Rectal smooth muscle tissue (tissue), 1 donor: Measurements from ENCODE around the gene UBE2D4.
A peak's percentile ranks its signal among the peaks of the same experiment; 100 is the strongest.

Source experiments
- H3K27ac ChIP-seq: one replicate; pipeline ENCODE4 v1.7.0; 2013; ENCODE audit warnings: low read depth, low read length, inconsistent platforms
- H3K27me3 ChIP-seq: one replicate; pipeline ENCODE4 v1.7.0; 2013; ENCODE audit warnings: low read length; ENCODE audit not compliant: control insufficient read depth, insufficient read depth
- H3K36me3 ChIP-seq: one replicate; pipeline ENCODE4 v1.7.0; 2013; ENCODE audit warnings: low read length; ENCODE audit not compliant: control insufficient read depth, insufficient read depth
- H3K4me1 ChIP-seq: one replicate; pipeline ENCODE4 v1.7.0; 2013; ENCODE audit warnings: low read length; ENCODE audit not compliant: control insufficient read depth, insufficient read depth
- H3K4me3 ChIP-seq: one replicate; pipeline ENCODE4 v1.7.0; 2013; ENCODE audit warnings: low read length
- H3K9ac ChIP-seq: one replicate; pipeline ENCODE4 v1.7.0; 2013; ENCODE audit warnings: low read length

UBE2D4 gene

DNA sequence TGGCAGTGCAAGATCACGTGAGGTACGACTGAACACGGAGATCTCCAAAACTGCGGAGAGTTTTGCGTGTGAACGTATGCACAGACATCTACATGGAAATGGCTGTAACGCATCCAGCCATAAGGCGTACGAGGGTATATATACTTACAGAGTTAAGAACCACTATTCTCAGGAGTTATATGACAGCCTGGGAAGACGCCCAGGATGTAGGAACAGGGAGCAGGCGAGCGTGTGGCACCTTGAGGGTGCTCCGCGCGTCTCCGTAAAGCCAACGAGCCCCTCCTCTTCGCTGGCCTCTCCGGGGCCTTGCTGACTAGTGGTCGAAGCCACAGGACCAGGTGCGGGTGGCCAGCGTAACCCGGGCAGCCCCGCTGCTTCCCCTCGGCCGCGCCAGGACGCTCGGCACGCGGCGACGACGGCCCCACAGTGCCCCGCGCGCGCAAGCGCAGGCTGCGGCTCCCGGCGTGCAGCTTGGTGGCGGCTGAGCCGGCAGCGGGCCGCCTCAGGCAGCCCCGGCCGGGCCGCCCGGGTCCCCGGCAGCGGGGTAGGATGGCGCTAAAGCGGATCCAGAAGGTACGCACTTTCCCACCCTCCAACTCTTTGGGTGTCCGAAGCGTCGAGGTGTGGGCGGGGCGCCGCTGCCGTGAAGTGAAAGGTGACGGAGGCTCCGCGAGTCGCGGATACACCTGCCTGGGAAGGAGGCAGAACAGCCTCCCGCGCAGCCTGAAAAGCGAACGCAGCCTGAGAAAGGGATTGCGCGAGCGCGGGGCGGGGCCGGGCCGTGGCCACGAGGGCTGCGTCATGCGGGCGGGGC lies at the start of gene UBE2D4:
Gene UBE2D4, plus strand, starts transcription at position 453 of the 814 bp plus-strand sequence. Its CDS starts 97 bp downstream, at position 550.
- Histone ChIP-seq H3K9ac (peak within 1 kb of the TSS; percentile 53), H3K27me3 (no peaks in the 10 kb centered on the region), H3K36me3 (no peaks in the 10 kb centered on the region), H3K4me3 (peak within 1 kb of the TSS; percentile 74), H3K27ac (peak within 1 kb of the TSS; percentile 91), H3K4me1 (no peaks in the 10 kb centered on the region)

GRCh38 chr7:43876976-43877745 lies 49.1 kb upstream of the UBE2D4 start:
- H3K27me3 ChIP-seq = no peaks in the 10 kb centered on the region
- H3K36me3 ChIP-seq = peaks cover 39% of the 10 kb centered on the region
- H3K4me3 ChIP-seq = no peak overlapping the region
- peaks cover 8% of the 10 kb centered on the region for H3K4me1 ChIP-seq
- no peak overlapping the region for H3K27ac ChIP-seq
- no peak overlapping the region for H3K9ac ChIP-seq

GRCh38 chr7:43877968-43878864 lies 48.0 kb upstream of the UBE2D4 start:
- Histone ChIP-seq H3K27me3 (no peaks in the 10 kb centered on the region), H3K4me3 (no peak overlapping the region), H3K4me1 (peaks cover under 1% of the 10 kb centered on the region), H3K36me3 (peaks cover 41% of the 10 kb centered on the region), H3K9ac (no peak overlapping the region), H3K27ac (no peak overlapping the region)

GRCh38 chr7:43878867-43879266 lies 47.4 kb upstream of the UBE2D4 start:
- Histone ChIP-seq H3K9ac (no peak overlapping the region), H3K4me3 (no peak overlapping the region), H3K27me3 (no peaks in the 10 kb centered on the region), H3K4me1 (no peaks in the 10 kb centered on the region), H3K27ac (no peak overlapping the region), H3K36me3 (peaks cover 41% of the 10 kb centered on the region)

DNA sequence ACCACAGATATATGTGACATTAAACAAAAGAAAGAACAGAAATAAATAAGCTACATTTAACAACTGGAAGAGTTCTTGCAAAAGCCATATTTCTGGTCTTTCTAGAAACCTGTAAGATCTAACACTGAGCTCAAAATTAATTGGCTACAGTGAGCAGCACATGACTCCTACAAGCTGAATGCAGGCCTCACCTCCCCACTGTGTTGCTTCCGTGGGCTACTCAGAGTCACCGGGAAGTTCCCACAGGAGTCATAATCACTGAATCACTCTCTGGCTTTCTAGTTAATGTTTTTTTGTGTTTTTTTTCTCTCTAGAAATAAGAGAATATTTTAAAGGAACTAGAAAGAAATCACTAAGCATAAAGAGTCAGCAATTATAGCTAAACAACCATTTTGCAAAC lies 46.8 kb upstream of the UBE2D4 start:
- Histone ChIP-seq H3K36me3 (peaks cover 41% of the 10 kb centered on the region), H3K4me3 (no peak overlapping the region), H3K27me3 (no peaks in the 10 kb centered on the region), H3K27ac (no peak overlapping the region), H3K9ac (no peak overlapping the region), H3K4me1 (no peaks in the 10 kb centered on the region)

GRCh38 chr7:43880596-43880995 lies 45.6 kb upstream of the UBE2D4 start:
- Histone ChIP-seq H3K9ac (no peak overlapping the region), H3K4me3 (no peak overlapping the region), H3K36me3 (peaks cover 36% of the 10 kb centered on the region), H3K27ac (no peak overlapping the region), H3K4me1 (no peaks in the 10 kb centered on the region), H3K27me3 (no peaks in the 10 kb centered on the region)

GRCh38 chr7:43884209-43884608 lies 42.0 kb upstream of the UBE2D4 start:
- Histone ChIP-seq H3K9ac (no peak overlapping the region), H3K4me1 (no peaks in the 10 kb centered on the region), H3K4me3 (no peak overlapping the region), H3K36me3 (peaks cover 10% of the 10 kb centered on the region), H3K27me3 (no peaks in the 10 kb centered on the region), H3K27ac (no peak overlapping the region)

GRCh38 chr7:43884617-43885016 lies 41.6 kb upstream of the UBE2D4 start:
- H3K4me3 ChIP-seq = no peak overlapping the region
- H3K4me1 ChIP-seq = no peaks in the 10 kb centered on the region
- no peak overlapping the region for H3K27ac ChIP-seq
- H3K27me3 ChIP-seq = no peaks in the 10 kb centered on the region
- H3K9ac ChIP-seq = no peak overlapping the region
- peaks cover 10% of the 10 kb centered on the region for H3K36me3 ChIP-seq

GRCh38 chr7:43888993-43889945 lies 37.0 kb upstream of the UBE2D4 start:
- Histone ChIP-seq H3K4me1 (peaks cover 2% of the 10 kb centered on the region), H3K9ac (no peak overlapping the region), H3K27me3 (no peaks in the 10 kb centered on the region), H3K27ac (no peak overlapping the region), H3K36me3 (no peaks in the 10 kb centered on the region), H3K4me3 (no peak overlapping the region)

- no peak overlapping the region for H3K9ac ChIP-seq
- no peak overlapping the region for H3K4me3 ChIP-seq
- no peaks in the 10 kb centered on the region for H3K27me3 ChIP-seq
- H3K27ac ChIP-seq = no peak overlapping the region
- peaks cover 2% of the 10 kb centered on the region for H3K4me1 ChIP-seq
- no peaks in the 10 kb centered on the region for H3K36me3 ChIP-seq
Observed at GRCh38 chr7:43890468-43890867, 35.8 kb upstream of the UBE2D4 start.
